Activated CD8-positive, alpha-beta memory T cell treated with anti-CD3 and anti-CD28 coated beads for 36 hours (primary cell): Measurements from ENCODE around the gene UNC13C. TPM values are rescaled to one million over a fixed set of nuclear protein-coding genes. Genes with fewer than 3 reads are reported as not detected.

ENCODE experiments used
- CTCF ChIA-PET: fragments of 350-600 bp; sonication (Branson Sonifier 250); formaldehyde crosslinking; loops from one replicate; lab custom pipeline; 2021; ENCODE audit warnings: antibody characterized with exemption; lab: Charles Lee
- POLR2A ChIA-PET: fragments of 350-600 bp; sonication (Branson Sonifier 250); formaldehyde crosslinking; loops from one replicate; lab custom pipeline; 2021; ENCODE audit warnings: antibody characterized with exemption; lab: Charles Lee
- total RNA-seq, 2 experiments: library from RNA; stranded (reverse); gene quantifications; one replicate each; pipeline ENCODE4 v1.2.3, GENCODE V29; 2021

UNC13C gene
- total RNA-seq, 2 experiments from 2014 or later = not detected

DNA sequence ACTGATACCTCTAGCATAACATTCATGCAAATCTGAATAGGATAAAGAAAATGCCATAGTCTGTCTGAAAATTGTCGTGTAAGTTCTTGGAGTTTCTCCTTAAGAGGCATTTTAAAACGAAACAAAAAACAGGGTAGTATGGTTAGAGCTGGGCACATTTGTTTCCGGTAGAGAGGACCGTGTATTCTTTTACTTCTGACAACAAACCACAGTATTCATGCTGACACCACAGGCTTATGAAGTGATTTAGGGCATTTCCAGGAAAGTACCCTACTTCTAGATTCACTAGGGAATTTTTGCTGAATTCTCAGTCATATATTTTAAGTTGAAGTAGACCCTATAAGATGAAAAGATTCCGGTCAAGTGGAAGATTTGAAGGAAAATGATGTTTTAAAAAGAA, 541.3 kb downstream of the UNC13C start:
- CTCF ChIA-PET = no interaction called here
- POLR2A ChIA-PET = no interaction called here

- ChIA-PET POLR2A (no interaction called here), CTCF (no interaction called here)
These were observed 542.4 kb downstream of the UNC13C start for GRCh38 chr15:54520616-54521015.

DNA sequence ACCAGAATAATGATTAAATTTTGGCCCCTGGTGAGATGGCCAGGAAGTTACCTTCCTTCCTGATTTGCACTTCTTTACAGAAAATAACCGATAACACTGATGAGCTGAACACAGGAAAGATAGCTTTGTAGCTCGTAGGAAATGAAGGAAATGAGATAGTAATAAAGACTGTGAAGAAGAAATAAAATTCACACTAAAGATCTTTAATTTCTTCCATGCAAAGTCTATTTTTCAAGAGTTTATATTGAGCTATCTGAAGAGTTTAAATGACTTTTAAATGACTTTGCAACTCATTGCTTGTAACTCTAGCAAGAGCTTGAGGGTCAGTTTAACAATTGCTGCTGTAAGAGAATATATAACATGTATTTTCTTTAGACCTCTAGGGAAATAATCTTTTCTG, 543.0 kb downstream of the UNC13C start:
- ChIA-PET POLR2A (no interaction called here), CTCF (no interaction called here)

DNA sequence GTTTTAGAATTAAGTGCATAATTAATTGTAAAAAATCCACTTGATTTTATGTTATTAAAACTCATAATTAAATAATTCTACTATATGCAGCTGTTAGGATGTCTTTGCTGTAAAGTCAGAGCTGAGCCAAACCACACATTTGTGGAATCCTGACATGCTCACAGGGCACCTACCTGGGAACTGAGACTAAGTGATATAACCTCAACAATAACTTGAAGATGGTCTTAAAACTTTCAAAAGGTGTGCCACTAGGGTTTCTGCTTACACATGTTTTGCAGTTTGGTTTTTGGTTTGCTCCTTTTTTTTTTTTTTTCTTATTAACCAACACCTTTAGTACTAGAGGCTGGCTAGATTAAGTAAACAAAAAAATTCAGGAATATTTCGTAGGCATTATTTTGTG, 549.8 kb downstream of the UNC13C start:
- POLR2A ChIA-PET = no interaction called here
- CTCF ChIA-PET = no interaction called here

DNA sequence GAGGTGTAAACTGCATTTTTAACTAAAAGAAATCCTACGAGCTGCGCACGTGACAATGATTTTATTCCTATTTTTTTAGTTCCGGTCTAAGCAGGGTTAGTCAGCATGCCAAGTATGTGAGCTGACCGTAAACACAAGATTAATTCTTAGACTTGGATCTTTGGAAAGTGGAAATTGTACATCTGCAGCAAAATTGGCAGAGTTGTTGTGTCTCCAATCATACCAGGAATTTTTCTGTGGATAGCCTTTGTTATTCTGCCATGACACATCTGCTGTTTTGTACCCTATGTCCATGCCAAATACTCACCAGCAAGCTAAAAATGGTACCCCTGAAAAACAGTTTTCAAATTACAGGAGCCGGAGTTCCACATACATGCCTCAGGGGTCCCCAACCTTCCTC, 562.5 kb downstream of the UNC13C start:
- POLR2A ChIA-PET = no interaction called here
- CTCF ChIA-PET = no interaction called here

DNA sequence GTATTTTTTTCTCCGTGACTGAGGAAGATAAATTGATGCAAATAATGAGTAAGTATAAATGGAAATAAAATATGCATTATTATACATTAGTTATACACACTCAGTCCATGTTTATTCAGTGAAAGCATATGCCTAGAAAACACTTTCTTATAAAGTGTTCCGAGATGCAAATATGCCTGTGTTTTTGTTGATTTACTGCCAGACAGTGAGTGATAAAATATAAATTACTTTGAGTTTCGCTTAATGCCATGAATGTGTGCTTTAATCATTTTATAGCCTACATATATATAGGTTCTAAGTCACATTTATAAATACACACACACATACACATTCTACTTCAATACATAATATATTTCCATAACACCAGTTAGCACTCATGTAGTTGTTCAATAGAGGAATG, 569.2 kb downstream of the UNC13C start:
- ChIA-PET POLR2A (no interaction called here), CTCF (no interaction called here)

GRCh38 chr15:54550954-54551353, 572.7 kb downstream of the UNC13C start:
- POLR2A ChIA-PET = no interaction called here
- CTCF ChIA-PET = no interaction called here

DNA sequence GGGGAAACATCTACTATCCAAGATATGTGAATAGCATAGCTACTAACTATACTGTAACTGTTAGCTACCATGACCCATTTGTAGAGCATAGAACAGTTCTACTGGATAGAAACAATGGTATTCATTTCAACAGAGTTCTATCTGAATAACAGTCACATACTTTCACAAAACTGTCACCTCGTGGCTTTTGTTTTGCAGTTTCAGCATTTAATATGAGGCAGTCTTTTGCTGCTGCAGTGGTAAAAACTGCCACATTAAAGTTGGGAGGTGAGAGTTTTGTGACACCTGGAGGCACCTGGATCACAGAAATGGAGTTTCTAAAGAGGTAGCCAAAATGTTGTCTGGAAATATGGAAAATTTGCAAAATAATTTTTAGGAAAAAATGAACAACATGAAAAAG, 578.0 kb downstream of the UNC13C start:
- ChIA-PET CTCF (no interaction called here), POLR2A (no interaction called here)

DNA sequence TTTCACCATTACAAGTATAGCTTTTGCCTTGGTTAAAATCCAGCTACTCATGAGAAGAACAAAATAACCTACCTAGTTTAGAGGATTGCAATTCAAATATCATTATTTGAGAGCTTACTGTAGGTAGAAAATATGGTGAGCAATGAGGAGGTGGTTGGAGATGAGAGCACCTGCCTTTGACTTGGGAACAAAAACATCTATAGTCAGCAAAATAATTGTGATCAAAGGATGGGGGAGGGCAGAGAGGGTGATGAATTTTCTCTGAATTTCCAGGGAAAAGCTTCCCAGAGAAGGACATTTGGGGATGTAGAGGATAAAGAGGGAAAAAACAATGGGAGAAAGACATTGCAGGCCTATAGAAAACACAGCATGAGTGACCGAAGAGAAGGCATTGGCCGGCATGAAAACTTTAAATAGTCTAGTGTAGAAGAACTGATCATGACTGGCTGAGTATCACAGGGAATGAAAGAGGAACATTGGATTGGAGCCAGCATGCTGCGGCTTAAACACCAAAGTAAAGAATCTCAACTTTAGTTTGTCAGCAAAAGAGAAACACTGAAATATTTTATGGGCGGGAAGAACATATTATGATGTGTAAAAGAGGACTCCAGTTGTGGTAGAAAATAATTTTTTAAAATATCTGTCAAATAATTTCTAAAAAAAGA, 581.3 kb downstream of the UNC13C start:
- ChIA-PET POLR2A (no interaction called here), CTCF (no interaction called here)

GRCh38 chr15:54560417-54560816, 582.2 kb downstream of the UNC13C start:
- POLR2A ChIA-PET = no interaction called here
- CTCF ChIA-PET = no interaction called here

DNA sequence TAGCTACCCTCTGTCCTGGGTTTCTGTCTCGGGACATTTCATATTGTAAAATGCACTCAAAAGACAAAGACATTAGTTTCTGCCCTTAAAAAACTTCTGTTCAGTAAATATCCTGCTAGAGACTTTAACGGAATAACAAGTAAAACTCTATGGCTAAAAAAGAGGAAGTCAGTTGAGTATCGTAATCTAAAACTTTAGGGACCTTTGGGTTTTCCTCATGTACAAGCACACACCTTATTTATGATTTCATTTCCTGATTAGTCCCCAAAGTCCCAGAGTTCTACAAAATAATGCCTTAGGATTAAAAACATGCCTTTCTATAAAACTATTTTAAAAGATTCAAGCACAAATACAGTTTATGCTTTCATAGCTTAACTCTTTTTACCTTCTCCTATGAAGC, 585.9 kb downstream of the UNC13C start:
- ChIA-PET POLR2A (no interaction called here), CTCF (no interaction called here)

DNA sequence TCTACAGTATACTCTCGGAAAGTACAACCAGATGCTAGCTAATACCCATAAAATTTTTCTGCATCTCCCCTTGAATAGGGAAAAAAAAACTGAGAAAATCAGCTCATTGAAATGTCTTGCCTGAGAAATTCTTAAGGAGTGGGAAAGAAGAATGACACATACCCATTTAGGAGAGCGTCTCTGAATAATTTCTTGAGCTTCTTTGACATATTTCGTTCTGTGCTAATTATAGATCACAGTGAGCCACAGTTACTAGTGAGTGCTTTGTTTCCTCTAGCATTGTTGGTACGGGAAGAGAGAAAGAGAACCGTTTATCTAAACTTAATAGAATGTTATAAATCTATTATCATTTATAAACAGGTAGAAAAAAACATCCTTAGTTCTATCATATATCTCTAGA, 588.4 kb downstream of the UNC13C start:
- ChIA-PET CTCF (no interaction called here), POLR2A (no interaction called here)

- CTCF ChIA-PET = no interaction called here
These were observed 589.3 kb downstream of the UNC13C start for GRCh38 chr15:54567408-54568035.

DNA sequence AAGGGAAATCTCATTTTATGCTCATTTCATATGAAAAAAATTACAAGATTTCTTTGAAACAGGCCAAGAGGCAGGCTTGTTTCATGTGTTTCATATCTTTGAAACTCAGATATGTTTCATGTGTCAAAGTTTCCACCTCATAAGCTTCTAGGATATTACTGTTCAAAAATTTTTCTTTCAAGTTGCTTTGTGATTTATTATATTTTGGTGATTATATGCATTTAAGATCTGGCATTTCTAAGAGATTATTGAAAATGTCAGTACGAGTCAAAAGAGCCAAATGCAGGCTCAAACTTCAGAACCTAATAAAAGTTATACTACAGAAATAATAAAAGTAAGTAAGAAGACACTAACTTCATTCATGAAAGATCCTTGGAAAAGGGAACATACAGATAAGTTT, 590.1 kb downstream of the UNC13C start:
- CTCF ChIA-PET = no interaction called here
- POLR2A ChIA-PET = no interaction called here

More at GRCh38 chr15:54567408-54568035, 589.3 kb downstream of the UNC13C start:
- POLR2A ChIA-PET = no interaction called here

DNA sequence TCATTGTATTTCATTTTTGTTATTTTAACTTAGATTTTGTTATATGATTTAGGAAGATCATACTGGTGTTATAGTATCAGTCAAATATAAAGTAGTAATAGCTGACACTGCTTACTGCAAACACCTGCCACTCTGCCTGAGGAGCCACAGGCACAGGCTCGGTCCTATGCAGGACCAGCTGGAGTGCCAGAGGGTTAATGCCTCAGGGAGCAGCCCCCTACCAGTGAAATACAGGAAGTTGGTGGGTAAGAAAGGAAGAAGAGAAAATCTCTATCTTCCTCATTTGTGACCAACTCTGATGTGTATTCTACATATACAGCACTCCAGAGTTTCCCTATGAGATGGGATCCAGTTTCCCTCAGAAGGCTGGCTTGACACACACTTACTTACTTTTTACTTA, 593.3 kb downstream of the UNC13C start:
- ChIA-PET POLR2A (no interaction called here), CTCF (no interaction called here)

DNA sequence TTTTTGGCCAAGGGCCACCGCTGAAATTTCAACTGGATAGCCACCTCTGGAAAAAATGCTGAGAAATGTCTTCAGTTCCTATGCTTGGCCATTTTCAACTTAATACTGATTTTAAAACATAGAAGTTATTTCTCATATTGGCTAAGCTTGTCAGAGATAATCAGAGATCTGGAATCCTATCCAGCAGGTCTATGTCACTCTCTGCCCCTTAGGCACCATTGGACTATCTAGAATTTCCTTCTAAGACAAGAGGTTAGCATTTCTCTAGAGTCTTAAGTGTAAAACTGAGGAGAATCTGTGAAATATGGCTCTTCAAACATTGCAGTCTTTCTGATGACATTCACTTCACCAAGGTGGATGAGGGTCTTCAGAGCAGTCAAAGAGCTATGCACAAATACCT, 597.3 kb downstream of the UNC13C start:
- CTCF ChIA-PET = no interaction called here
- POLR2A ChIA-PET = no interaction called here

DNA sequence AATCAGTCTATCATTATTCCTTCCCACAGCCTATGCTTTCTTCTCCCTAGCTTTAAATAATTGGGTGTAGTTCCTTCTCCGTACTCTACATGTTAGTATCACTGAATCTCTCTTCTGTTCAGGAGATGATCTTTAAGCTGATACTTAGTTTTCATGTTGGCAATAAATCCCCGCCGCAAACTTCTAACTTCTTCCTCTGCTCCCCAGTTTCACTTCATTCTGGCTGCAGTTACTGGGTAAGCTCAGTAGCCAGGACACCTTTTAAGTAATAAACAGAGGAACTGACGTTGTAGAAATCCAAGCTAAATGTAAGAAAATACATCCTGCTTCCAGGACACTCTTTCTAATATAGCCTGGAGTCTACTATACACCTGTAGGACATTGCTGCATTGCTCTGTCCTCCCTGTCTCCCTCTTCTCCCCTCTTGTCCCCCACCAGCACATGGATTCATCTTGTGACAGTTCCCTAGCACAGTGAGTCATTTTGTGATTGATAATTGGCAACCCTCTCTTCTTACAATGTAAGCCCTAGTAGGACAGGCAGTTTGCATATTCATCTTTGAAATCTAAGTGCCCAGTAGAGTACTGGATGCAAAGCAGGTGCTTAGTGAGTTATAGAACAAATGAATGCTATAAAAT, 598.2 kb downstream of the UNC13C start:
- ChIA-PET CTCF (no interaction called here), POLR2A (no interaction called here)

DNA sequence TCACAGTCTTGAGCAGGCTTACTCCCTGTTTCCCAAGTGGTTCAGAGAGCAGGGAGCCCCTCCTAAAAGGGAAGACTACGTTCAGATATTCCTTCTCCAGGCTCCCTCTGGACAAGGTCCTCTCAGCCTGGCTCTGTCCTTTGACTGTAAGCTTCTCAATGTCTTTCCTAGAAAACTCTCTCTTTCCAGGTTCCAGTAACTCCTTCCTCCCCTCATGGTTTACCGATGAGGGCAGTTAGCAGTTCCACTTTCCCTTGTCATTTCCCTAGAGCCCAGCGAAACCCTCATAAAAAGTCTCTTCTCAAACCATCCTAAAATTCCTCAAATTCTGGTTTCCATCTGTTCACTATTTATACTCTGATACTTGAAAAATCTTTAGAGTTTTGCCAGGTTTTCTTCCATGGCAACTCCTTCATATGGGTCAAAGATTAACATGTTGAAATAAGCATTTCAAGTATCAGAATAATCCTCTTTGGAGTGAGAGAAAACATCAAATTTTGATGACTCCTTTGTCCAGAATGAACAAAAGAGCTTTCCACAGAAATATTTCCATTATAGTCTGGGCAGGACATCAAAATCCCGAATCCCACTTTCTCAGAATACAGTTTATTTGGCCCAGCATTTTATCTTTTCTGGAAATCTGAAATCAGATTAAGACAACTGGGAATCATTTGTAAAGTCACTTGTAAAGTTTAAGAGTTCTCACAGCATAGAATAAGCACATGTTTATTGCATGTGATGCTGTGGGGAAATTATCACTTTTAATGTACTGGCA, 599.4 kb downstream of the UNC13C start:
- ChIA-PET POLR2A (no interaction called here), CTCF (no interaction called here)

DNA sequence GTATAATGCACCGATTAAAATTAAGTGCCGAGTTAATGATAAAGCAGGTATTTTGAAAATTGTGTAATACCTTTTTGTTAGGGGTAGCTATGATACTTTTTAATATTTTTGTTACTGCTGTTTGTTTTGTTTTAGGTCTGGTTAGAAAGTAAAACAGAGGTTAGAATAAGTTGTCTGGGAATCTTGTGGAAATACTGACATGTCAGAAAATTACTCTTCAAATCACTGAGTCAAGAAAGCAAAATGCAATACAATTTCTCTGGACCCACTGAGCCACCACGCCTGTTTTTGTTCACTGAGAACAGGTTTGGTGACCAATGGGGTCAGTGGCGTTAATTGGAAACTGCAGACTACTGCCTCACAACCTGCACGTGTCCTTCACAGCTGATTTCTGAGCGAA, 601.6 kb downstream of the UNC13C start:
- CTCF ChIA-PET = no interaction called here
- POLR2A ChIA-PET = no interaction called here

GRCh38 chr15:54580643-54581042, 602.4 kb downstream of the UNC13C start:
- ChIA-PET POLR2A (no interaction called here), CTCF (no interaction called here)
